ENCODE data around the gene MRTFA.

GRCh38 chr22:40611606-40612005 lies 24.9 kb downstream of the MRTFA start:
- TF ChIP-seq POLR2A (IDR thresholded peaks at IDR 0.05; ENCODE audit: low read depth, low read length) (no peak), POLR2AphosphoS5 (IDR thresholded peaks at IDR 0.05; ENCODE audit: low read depth, low read length) (no peak), PAX5 (IDR thresholded peaks at IDR 0.05; ENCODE audit: insufficient read depth, low read length, severe bottlenecking) (no peak), TAF1 (IDR thresholded peaks at IDR 0.05; ENCODE audit: low read depth, low read length) (no peak)
